PC-3 (cell line): ENCODE results near the gene AMY1B. TPM values are rescaled to one million over a fixed set of nuclear protein-coding genes. Genes with fewer than 3 reads are reported as not detected.
"Not testable (repeated sequence)": the region's sequence is repeated elsewhere in the genome, so short reads cannot be mapped to it uniquely, and the experiment has no call there.

ENCODE experiments used
- ATAC-seq: fragments of 200-7000 bp; cut with Tn5 transposase; 2 replicates; pipeline ENCODE4 v1.9.1; 2020; ENCODE audit warnings: mild to moderate bottlenecking, moderate library complexity
- Bru-seq: library from RNA; stranded (reverse); fragments of 400-500 nt; gene quantifications from one replicate; lab custom pipeline; 2021; lab: Mats Ljungman, UMichigan
- BruChase-seq, 2 experiments: library from RNA; stranded (reverse); fragments of 400-500 nt; gene quantifications; one replicate each; lab custom pipeline; 2021; lab: Mats Ljungman, UMichigan
- BruUV-seq: library from RNA; stranded (reverse); fragments of 400-500 nt; replicated peaks from 2 replicates; lab custom pipeline; 2021; lab: Mats Ljungman, UMichigan
- CTCF ChIA-PET: fragments of 300-600 bp; sonication (Branson Sonifier 250); formaldehyde crosslinking; loops from one replicate; lab custom pipeline; 2022; ENCODE audit warnings: antibody characterized with exemption; lab: Charles Lee
- POLR2A ChIA-PET: fragments of 300-600 bp; sonication (Branson Sonifier 250); formaldehyde crosslinking; loops from one replicate; lab custom pipeline; 2022; ENCODE audit warnings: antibody characterized with exemption; ENCODE audit not compliant: unreplicated experiment; lab: Charles Lee
- DNase-seq: peaks from one replicate; pipeline ENCODE4 v3.0.0-alpha.2; 2015
- H2AFZ ChIP-seq: fragments of 300-600 bp; sonication (generic); 2 replicates; pipeline ENCODE4 v1.6.0; 2016; ENCODE audit warnings: antibody characterized with exemption, low read length
- H3F3A ChIP-seq: fragments of 300-600 bp; sonication (generic); one replicate; pipeline ENCODE4 v1.6.0; 2017; ENCODE audit warnings: antibody characterized with exemption, low read length, control low read depth, mild to moderate bottlenecking; ENCODE audit not compliant: unreplicated experiment
- H3K27ac ChIP-seq: fragments of 300-600 bp; sonication (generic); 2 replicates; pipeline ENCODE4 v1.5.1; 2016; ENCODE audit warnings: mild to moderate bottlenecking, low read length
- H3K27me3 ChIP-seq: fragments of 300-600 bp; sonication (generic); 2 replicates; pipeline ENCODE4 v1.6.1; 2016; ENCODE audit warnings: low read length, mixed read lengths
- H3K36me3 ChIP-seq: fragments of 300-600 bp; sonication (generic); 2 replicates; pipeline ENCODE4 v1.6.1; 2016; ENCODE audit warnings: low read depth, mixed run types, low read length, mixed read lengths
- H3K4me1 ChIP-seq: fragments of 300-600 bp; sonication (generic); 2 replicates; pipeline ENCODE4 v1.5.1; 2016; ENCODE audit warnings: low read length; ENCODE audit not compliant: insufficient read depth
- H3K4me2 ChIP-seq: fragments of 300-600 bp; sonication (generic); 2 replicates; pipeline ENCODE4 v1.6.0; 2016; ENCODE audit warnings: low read length
- H3K4me3 ChIP-seq: fragments of 300-600 bp; sonication (generic); 2 replicates; pipeline ENCODE4 v1.5.1; 2016; ENCODE audit warnings: mild to moderate bottlenecking, low read length, mixed read lengths
- H3K79me2 ChIP-seq: fragments of 300-600 bp; sonication (generic); 2 replicates; pipeline ENCODE4 v1.6.1; 2017; ENCODE audit warnings: low read length, mixed read lengths
- H3K9ac ChIP-seq: fragments of 300-600 bp; sonication (generic); 2 replicates; pipeline ENCODE4 v1.6.0; 2016; ENCODE audit warnings: mild to moderate bottlenecking, low read length
- H3K9me2 ChIP-seq: fragments of 300-600 bp; sonication (generic); replicated peaks from 2 replicates; pipeline ENCODE4 v1.6.1; 2016; ENCODE audit warnings: mixed run types, low read length, mixed read lengths
- H3K9me3 ChIP-seq: fragments of 300-600 bp; sonication (generic); 2 replicates; pipeline ENCODE4 v1.6.1; 2016; ENCODE audit warnings: low read length, mixed read lengths
- H4K20me1 ChIP-seq: fragments of 300-600 bp; sonication (generic); 2 replicates; pipeline ENCODE4 v1.6.1; 2016; ENCODE audit warnings: low read length, mixed read lengths
- intact Hi-C: fragments of 100-400 bp; cut with micrococcal nuclease; formaldehyde crosslinking; loops from 2 replicates; pipeline ENCODE4 v1.9.0; 2023
- long read RNA-seq: library from polyadenylated mRNA; unstranded; transcript quantifications from one replicate; pipeline ENCODE4 v2.0.0, GENCODE V29; 2021; ENCODE audit not compliant: unreplicated experiment
- total RNA-seq: library from RNA; depleted of rRNA; stranded (reverse); fragments of >200 nt; gene quantifications from 2 replicates; pipeline ENCODE4 v1.2.3, GENCODE V29; 2014; rRNA removed

The AMY1B gene
- total RNA-seq, result not detected in 2 replicates
- not detected for Bru-seq, nascent RNA
- not detected for BruChase-seq, experiment 1, labeled RNA remaining after a 6-hour chase
- not detected for BruChase-seq, experiment 2, labeled RNA remaining after a 2-hour chase
- long read RNA-seq, result 0 reads

DNA sequence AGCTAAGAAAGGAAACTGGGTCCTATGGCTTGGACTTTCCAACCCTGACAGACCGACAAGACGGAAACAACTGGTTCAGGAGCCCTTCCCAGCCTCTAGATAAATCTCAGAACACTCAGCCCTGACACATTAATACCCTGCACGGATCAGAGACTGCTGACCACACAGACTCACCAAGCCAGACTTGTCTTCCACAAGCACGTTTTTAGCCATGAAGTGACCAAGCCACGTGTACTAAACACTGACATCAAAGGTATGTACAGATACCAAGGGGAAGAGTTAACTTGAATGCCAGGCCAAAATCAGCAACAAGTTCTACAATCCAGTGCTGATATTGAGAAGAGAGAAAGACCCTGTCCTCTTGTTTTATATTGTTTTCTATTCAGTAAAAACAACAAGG lies at the start of gene AMY1B:
TSS of gene AMY1B (minus strand) at position 101 of the 400 bp plus-strand sequence. CDS start 571 bp downstream, outside the sequence.
- H3K9ac ChIP-seq, DNase-seq, H3K9me3 ChIP-seq, ATAC-seq, H3K4me3 ChIP-seq, H3K79me2 ChIP-seq, H3K4me1 ChIP-seq, POLR2A ChIA-PET, H4K20me1 ChIP-seq, H2AFZ ChIP-seq, H3K36me3 ChIP-seq, intact Hi-C loops, BruUV-seq, H3K4me2 ChIP-seq, H3K27ac ChIP-seq, H3F3A ChIP-seq, CTCF ChIA-PET, H3K9me2 ChIP-seq, H3K27me3 ChIP-seq: not testable (repeated sequence)

DNA sequence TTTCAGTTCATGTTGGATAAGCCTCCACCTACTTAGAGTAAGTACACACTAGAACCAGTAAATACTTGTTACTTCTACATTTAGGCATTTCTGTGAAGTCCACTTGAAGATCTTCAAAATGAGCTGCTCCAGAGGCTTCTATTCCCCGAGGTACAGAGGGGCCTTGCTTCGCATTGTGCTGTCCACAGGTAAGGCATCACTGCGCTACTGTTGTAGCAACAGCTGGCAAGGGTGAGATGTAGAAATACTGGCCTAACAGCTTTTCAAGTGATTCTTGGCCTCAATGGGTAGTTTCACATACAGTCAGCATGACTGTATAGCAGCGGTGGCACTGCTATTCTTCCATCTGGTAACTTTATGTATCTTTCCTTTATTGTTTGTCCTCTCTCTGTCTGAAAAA lies 49.0 kb upstream of the AMY1B start:
- H2AFZ ChIP-seq, POLR2A ChIA-PET, H3K27ac ChIP-seq, H3K4me2 ChIP-seq, H3K9me3 ChIP-seq, H4K20me1 ChIP-seq, H3K4me3 ChIP-seq, H3F3A ChIP-seq, H3K27me3 ChIP-seq, BruUV-seq, CTCF ChIA-PET, intact Hi-C loops, DNase-seq, H3K4me1 ChIP-seq, H3K36me3 ChIP-seq, H3K9ac ChIP-seq, H3K79me2 ChIP-seq, H3K9me2 ChIP-seq: not testable (repeated sequence)
- ATAC-seq, result peak; percentile 48; the same call in 1 of the 2 replicates

DNA sequence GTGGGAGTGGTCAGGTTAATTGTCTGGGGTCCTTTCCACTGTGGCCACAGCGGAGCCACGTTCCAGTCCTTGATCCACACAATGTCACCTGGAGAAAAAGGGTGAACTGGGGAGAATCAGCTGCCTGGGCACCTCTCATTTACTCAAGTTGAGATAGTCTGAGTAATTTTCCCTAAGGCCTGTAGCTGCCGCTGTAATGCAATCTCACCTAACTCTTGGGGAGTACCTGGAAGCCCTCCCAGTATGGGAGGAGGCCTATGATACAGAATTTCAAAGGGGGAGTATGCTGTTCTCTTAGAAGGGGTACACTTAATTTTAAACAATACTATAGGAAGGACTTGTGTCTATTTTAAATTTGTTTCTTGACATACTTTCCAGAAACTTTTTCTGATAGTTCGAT lies 48.4 kb upstream of the AMY1B start:
- BruUV-seq, H2AFZ ChIP-seq, intact Hi-C loops, H3K9me2 ChIP-seq, DNase-seq, H3K9me3 ChIP-seq, H3K27me3 ChIP-seq, H3K4me1 ChIP-seq, CTCF ChIA-PET, H3K4me3 ChIP-seq, POLR2A ChIA-PET, H3F3A ChIP-seq, ATAC-seq, H3K36me3 ChIP-seq, H3K79me2 ChIP-seq, H3K4me2 ChIP-seq, H3K27ac ChIP-seq, H4K20me1 ChIP-seq, H3K9ac ChIP-seq: not testable (repeated sequence)

DNA sequence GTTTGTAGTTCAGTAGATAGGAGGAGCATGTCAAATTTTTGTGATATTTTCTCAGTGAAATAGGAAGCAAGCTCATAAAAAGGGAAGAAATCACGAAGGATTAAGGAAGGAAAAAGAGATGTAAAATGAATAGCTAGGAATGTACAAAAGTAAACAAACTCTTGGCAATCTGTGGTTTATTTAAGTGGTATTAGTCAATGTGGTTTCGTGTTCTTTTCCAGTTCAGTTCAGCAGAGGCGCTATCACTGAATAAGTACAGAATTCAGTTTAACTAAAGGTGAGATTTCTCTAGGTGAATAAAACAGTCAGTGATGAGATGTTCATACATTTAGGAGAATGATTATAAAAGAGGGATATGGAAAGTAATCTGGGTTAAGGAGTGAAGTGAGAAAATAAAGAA lies 42.0 kb upstream of the AMY1B start:
- CTCF ChIA-PET, intact Hi-C loops, H3K4me1 ChIP-seq, H3K9me3 ChIP-seq, BruUV-seq, H3F3A ChIP-seq, H3K4me3 ChIP-seq, H3K27ac ChIP-seq, H3K27me3 ChIP-seq, H4K20me1 ChIP-seq, DNase-seq, H3K36me3 ChIP-seq, H3K9ac ChIP-seq, H3K9me2 ChIP-seq, POLR2A ChIA-PET, H3K79me2 ChIP-seq, H3K4me2 ChIP-seq, H2AFZ ChIP-seq: not testable (repeated sequence)
- peak; percentile 71 for ATAC-seq

DNA sequence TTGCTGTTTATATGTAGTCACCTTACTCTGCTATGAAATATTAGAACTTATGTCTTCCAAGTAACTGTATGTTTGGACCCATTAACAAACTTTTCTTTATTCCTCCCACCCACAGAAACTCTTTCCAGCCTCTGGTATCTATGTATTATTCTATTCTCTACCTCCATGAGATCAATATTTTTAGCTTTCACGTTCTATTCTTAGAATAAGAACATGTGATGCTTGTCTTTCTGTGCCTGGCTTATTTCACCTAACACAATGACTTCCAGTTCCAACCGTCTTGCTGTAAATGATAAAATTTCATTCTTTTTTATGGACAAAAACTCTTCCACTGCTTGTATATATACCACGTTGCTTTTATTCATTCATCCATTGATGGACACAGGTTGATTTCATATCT lies 39.3 kb upstream of the AMY1B start:
- H3K36me3 ChIP-seq, H3K4me3 ChIP-seq, H3K4me1 ChIP-seq, H2AFZ ChIP-seq, H3K27me3 ChIP-seq, H3F3A ChIP-seq, H3K79me2 ChIP-seq, intact Hi-C loops, CTCF ChIA-PET, DNase-seq, POLR2A ChIA-PET, H3K9me3 ChIP-seq, H3K9ac ChIP-seq, ATAC-seq, H3K4me2 ChIP-seq, H4K20me1 ChIP-seq, BruUV-seq, H3K27ac ChIP-seq, H3K9me2 ChIP-seq: not testable (repeated sequence)

DNA sequence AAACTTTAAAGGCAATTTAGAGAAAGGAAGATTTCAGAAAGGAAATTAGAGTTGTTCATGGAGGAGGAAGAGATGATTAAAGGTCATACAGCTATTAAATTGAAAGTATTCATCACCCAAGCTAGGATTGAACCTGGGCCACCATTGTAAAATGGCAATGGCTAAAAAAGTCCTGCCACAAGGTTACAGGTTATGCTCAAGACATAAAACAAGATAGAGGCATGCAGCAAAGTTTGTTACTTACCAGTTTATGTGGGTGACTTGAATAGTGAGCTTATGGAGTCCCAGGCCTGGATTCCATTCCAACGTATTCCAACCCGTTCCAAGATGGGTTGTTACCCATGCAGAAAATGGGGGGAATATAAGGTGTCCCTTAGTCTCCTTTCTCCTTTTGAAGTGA lies 25.5 kb upstream of the AMY1B start:
- H3F3A ChIP-seq, H3K27me3 ChIP-seq, H3K9me2 ChIP-seq, H3K4me1 ChIP-seq, H3K27ac ChIP-seq, DNase-seq, H3K4me2 ChIP-seq, H3K4me3 ChIP-seq, ATAC-seq, H3K36me3 ChIP-seq, BruUV-seq, CTCF ChIA-PET, H3K9ac ChIP-seq, H3K9me3 ChIP-seq, H3K79me2 ChIP-seq, H4K20me1 ChIP-seq, intact Hi-C loops, H2AFZ ChIP-seq, POLR2A ChIA-PET: not testable (repeated sequence)

DNA sequence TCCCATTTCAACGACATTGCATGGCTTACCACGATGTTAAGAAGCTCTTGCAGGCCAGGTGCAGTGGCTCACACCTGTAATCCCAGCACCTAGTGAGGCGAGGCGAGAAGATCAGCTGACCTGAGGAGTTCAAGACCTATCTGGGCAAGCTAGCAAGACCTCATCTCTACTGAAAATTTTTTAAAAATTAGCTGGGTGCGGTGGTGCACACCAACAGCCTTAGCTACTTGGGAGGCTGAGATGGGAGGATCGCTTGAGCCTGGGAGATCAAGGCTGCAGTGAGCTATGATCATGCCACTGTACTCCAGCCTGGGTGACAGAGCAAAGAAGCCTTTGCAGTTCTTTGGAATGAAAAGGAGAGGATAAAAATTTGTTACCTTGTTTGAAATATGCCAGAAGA lies 21.4 kb upstream of the AMY1B start:
- H3K4me2 ChIP-seq, ATAC-seq, CTCF ChIA-PET, H3K27me3 ChIP-seq, DNase-seq, H2AFZ ChIP-seq, BruUV-seq, intact Hi-C loops, H3K27ac ChIP-seq, POLR2A ChIA-PET, H3K4me1 ChIP-seq, H3K79me2 ChIP-seq, H3K36me3 ChIP-seq, H3F3A ChIP-seq, H3K9me3 ChIP-seq, H3K9ac ChIP-seq, H4K20me1 ChIP-seq, H3K4me3 ChIP-seq, H3K9me2 ChIP-seq: not testable (repeated sequence)
